GM21423 (cell line): ENCODE measurements around the gene PTX4.
A peak's percentile ranks its signal among the peaks of the same experiment; 100 is the strongest.
"Not testable (repeated sequence)": the region's sequence is repeated elsewhere in the genome, so short reads cannot be mapped to it uniquely, and the experiment has no call there.

ENCODE experiments used
- ATAC-seq: cut with Tn5 transposase; IDR thresholded peaks from one replicate; pipeline ENCODE4 v1.9.1; 2021; ENCODE audit warnings: mild to moderate bottlenecking, moderate library complexity; ENCODE audit not compliant: unreplicated experiment

Gene PTX4

GRCh38 chr16:1487395-1488053 lies 1.2 kb downstream of the PTX4 start:
- no peak for ATAC-seq

GRCh38 chr16:1486551-1487390 lies 2.0 kb downstream of the PTX4 start:
- ATAC-seq: no peak

GRCh38 chr16:1485847-1486496 lies 2.8 kb downstream of the PTX4 start:
- no peak for ATAC-seq

GRCh38 chr16:1481906-1482835 lies 6.6 kb downstream of the PTX4 start:
- ATAC-seq: no peak

GRCh38 chr16:1478937-1479336 lies 9.8 kb downstream of the PTX4 start:
- not testable (repeated sequence) for ATAC-seq

GRCh38 chr16:1477033-1477432 lies 11.7 kb downstream of the PTX4 start:
- ATAC-seq: no peak

GRCh38 chr16:1475552-1476114 lies 13.1 kb downstream of the PTX4 start:
- ATAC-seq: no peak

- peak; percentile 84 for ATAC-seq
Observed at GRCh38 chr16:1474796-1475551, 13.8 kb downstream of the PTX4 start, which contains the start of gene CLCN7. TSS of gene CLCN7 (minus strand) at chr16:1475028. CDS start at chr16:1474974, 54 bp downstream.

GRCh38 chr16:1474082-1474795 lies 14.5 kb downstream of the PTX4 start:
- ATAC-seq: peak; percentile 21

GRCh38 chr16:1472974-1473373 lies 15.8 kb downstream of the PTX4 start:
- ATAC-seq: no peak

- no peak for ATAC-seq
Observed at GRCh38 chr16:1471569-1472194, 17.1 kb downstream of the PTX4 start.

GRCh38 chr16:1470481-1471251 lies 18.1 kb downstream of the PTX4 start:
- ATAC-seq: no peak

GRCh38 chr16:1469693-1470201 lies 19.0 kb downstream of the PTX4 start:
- no peak for ATAC-seq

- not testable (repeated sequence) for ATAC-seq
Observed at GRCh38 chr16:1469141-1469540, 19.6 kb downstream of the PTX4 start.

- ATAC-seq: no peak
Observed at GRCh38 chr16:1468426-1468810, 20.3 kb downstream of the PTX4 start.

GRCh38 chr16:1466968-1467521 lies 21.7 kb downstream of the PTX4 start:
- no peak for ATAC-seq

GRCh38 chr16:1466054-1466453 lies 22.7 kb downstream of the PTX4 start:
- ATAC-seq: no peak
